Esophagus squamous epithelium (tissue), 4 donors: Measurements from ENCODE around the gene TMEM256.

Source experiments
- CTCF ChIP-seq, 6 experiments: fragments of 450-650 bp in 4 of 6; fragments of 200-600 bp in 2 of 6; sonication (generic) in 2 of 6; IDR thresholded peaks; one replicate each; pipeline ENCODE4 v1.5.1; 2016 to 2019; ENCODE audit warnings: antibody characterized with exemption in 6 of 6, mild to moderate bottlenecking in 4 of 6, moderate library complexity in 4 of 6
- POLR2A ChIP-seq, 4 donors: fragments of 450-650 bp; IDR thresholded peaks; one replicate each; pipeline ENCODE4 v1.6.1; 2017; ENCODE audit warnings: antibody characterized with exemption in 4 of 4, mild to moderate bottlenecking in 4 of 4, moderate library complexity in 3 of 4

- TF ChIP-seq CTCF (IDR thresholded peaks at IDR 0.05): no peak
- TF ChIP-seq POLR2A (IDR thresholded peaks at IDR 0.05): peak in 2 of 4 donors; percentile 63 to 66
These were observed 946 bp upstream of the TMEM256 start for GRCh38 chr17:7404737-7405349.
